GM21526 (cell line): ENCODE measurements around the gene PDYN.

ENCODE experiments used
- ATAC-seq: cut with Tn5 transposase; IDR thresholded peaks from one replicate; pipeline ENCODE4 v1.9.1; 2021; ENCODE audit warnings: moderate library complexity; ENCODE audit not compliant: unreplicated experiment, low FRiP score

PDYN gene

DNA sequence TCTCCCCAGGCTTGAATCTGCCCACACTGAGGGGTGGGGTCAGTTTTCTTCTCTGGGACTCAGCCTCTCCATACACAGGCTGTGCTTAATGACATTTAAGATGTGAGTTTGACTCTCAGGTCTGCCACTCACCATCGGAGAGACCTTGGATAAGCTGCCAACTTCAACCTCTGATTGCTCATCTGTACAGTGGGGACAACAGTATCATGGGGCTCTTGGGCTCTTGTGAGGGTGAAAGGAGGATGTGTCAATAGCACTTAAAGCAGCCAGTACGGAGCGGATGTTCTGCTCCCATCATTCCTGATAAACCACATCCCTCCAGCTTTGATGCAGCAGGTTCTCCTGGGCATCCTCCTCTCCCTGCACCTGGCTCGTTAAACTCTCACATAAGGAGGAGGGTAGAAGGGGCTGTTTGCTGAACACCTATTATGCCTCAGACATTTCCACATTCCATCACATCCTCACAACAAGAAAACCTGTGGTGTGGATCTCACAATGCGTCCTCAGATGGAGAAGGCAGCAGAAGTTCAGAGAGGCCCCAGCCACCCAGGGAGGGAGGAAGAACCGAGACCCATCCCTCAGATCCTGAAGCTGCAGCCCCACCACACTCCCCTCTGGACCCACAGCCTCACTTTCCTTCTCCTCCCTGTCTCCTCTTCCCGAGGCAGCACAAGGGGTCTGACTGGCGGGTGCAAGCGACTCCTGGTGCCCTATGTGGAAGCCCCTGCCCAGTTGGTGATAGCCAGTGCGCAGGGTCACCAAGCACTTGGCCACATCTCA is 1.9 kb upstream of the PDYN start:
- no peak for ATAC-seq

DNA sequence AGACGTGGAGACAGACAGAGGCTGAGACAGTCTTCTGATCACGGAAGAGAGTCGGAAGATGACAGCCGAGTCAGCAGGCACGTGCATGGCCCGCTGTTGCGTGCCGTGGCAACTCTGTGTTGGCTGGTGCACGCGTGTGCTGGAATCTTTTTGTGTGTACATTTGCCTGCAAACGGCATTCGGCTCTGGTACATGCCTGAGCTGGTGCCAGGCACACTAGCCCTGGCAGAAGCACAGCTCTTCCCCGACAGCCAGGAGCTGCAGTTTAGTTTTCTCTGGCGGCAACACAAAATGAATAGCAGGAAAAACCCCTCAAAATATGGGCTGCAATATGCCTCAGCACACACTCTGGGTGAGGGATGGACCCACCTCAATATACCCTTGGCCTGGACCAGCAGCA is 769 bp upstream of the PDYN start:
- ATAC-seq: no peak

- ATAC-seq: no peak
These were observed 1.3 kb downstream of the PDYN start for GRCh38 chr20:1992359-1993110.

DNA sequence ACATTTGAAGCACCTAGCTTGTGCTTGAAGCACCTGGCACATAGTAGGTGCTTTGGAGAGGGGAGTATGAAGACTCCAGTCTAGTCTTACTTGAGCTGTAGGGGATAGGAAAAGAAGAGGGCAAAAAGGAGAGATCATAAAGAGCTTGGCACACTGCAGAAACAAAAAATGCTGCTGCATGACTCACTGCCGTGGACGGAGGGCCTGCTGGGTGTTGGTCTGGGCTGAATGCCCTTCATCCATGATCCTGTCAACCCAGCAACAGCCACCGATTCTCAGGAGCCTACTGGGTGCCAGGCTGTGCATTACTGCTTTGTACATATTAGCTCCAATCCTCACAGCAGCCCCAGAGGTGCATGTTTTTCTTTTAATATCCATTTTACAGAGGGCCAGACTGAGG is 6.0 kb downstream of the PDYN start:
- no peak for ATAC-seq

GRCh38 chr20:1983301-1983700 is 10.6 kb downstream of the PDYN start:
- ATAC-seq: no peak

DNA sequence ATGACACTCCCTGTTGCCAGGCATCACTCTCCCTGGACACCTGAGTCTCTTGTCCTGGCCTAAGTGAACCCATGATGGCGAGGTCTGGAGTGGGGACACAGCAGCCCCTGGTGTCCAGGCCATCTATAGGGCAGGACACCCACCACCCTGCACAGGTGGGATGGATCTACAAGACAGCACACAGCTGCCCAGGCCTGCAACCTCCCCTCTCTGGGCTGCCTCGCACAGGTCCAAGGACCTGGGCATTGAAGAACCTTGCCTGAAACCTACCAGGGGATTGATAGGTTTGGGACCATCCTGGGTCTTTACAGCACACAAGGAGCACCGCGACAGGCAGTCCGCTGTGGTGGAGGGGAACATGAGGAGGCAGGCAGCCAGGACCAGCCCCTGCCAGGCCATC is 11.2 kb downstream of the PDYN start:
- no peak for ATAC-seq

GRCh38 chr20:1979106-1979778 is 14.6 kb downstream of the PDYN start:
- no peak for ATAC-seq

DNA sequence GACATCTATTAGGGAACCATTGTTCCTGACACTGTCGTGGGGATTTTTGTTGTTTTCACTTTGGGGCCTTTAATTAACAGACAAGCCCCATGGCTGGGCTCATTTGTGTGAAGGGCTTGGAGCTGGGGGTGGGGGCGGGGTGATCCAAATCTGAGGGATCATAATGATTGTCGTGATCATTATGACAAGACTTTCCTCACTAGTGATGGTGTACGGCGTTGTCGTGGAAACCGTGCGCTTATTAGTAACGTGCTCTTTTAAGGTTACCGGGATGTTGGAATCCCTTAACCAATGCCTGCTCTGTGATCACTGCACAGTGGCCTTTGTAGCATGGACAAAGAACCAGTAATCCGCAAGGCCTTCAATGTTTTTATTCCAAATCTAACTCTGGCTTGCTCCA is 18.6 kb downstream of the PDYN start:
- ATAC-seq: no peak

DNA sequence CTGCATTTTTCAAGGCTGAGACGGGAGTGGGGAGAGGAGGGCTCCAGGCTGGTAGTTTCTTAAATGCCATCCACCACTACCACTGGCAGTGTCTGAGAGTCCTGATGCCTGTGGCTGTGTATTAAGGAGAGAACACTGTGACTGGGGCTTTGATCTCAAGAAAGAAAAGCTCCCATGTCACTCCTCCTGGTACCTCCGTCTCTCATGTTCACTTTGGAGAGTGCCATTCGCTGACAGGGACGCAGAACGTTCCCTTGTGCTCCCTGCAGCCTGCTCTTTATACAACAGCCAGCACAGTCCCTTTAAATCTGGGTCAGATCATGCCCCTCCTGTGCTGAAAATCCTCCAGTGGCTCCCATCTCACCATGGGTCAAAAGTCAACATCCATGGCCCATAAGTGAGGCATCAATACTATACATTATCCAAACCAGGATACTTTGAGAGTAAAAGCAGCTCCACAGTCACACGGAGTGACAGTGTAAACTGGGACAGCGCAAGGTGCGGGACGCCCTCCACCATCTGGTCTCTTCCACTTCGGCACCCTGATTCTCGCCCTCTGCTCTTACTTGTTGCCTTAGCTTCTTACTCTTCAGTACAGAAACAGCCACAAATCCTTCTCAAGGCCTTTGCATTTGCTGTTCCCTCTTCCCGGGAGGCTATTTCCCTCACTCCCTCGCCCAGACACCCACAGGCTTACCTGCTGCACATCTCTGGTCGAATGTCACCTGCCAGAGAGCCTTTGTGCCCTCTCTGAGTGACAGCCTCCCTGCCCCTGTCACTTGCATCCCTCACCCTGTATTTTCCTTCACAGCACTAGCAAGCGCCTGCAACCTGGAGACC is 20.0 kb downstream of the PDYN start:
- no peak for ATAC-seq

GRCh38 chr20:1971893-1972586 is 21.8 kb downstream of the PDYN start:
- no peak for ATAC-seq

GRCh38 chr20:1968964-1969363 is 24.9 kb downstream of the PDYN start:
- ATAC-seq: no peak

DNA sequence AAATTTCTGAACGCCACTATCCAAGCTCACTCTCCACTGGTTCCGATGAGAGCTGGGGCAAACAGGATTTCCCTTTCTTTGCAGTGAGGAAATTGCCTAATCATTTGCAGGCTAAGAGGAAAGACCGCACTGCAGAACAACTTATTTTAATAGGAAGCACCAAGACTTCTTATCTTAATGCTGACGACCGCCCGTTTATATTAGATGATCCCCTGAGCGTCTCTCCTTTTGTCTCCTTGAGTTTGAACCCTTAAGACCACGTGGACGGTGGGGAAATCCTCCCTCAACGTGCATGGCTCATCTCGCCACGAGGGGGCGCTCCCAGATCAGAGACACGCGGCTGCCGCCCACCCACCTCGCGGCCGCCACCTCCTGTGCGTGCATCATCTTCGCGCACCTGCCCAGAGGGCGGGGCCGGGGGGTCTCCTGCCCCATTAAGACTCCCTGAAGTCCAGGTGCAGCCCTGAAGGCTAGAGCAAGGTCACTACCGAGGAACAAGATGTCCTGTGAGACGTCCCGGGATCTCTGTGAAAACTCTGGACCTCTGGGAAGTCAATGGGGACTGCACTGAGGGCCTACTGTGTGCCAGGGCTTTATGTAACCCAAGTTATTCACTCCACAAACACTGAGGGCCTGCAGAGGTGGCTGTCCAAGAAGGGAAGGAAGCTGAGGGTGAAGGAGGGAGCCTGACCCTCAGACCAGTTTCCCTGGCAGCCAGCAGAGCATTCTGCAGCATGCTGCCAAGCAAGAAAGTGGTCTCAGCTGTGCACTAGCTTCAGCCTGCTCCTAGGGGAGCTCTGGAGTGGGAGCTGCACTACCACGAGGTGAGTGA is 28.1 kb downstream of the PDYN start:
- no peak for ATAC-seq

GRCh38 chr20:1964659-1965405 is 29.0 kb downstream of the PDYN start:
- ATAC-seq: no peak

- ATAC-seq: no peak
These were observed 29.8 kb downstream of the PDYN start for GRCh38 chr20:1964061-1964460.

DNA sequence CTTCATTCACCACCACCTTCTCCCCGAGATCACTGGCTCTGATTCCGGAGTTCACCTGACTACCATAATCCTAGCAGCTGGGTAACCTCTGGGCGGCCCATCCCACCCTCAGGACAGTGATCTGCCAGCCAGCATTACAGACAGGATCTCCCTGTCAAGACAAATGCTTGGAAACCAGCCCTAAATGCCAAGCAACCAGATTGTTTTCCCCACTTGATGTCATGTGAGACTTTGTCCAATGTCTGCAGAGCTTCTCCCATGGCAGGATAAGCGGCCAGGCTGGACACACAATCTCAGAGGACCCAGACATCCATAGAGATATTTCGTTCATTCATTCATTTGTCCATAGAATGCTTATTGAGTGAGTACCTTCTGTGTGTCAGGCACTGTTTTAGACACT is 32.5 kb downstream of the PDYN start:
- no peak for ATAC-seq

- no peak for ATAC-seq
These were observed 34.7 kb downstream of the PDYN start for GRCh38 chr20:1959156-1959555.

- no peak for ATAC-seq
These were observed 35.4 kb downstream of the PDYN start for GRCh38 chr20:1958426-1958825.

- ATAC-seq: no peak
These were observed 38.6 kb downstream of the PDYN start for GRCh38 chr20:1955217-1955616.

GRCh38 chr20:1953621-1954020 is 40.2 kb downstream of the PDYN start:
- ATAC-seq: no peak
